GM21423 (cell line): ENCODE measurements around the gene BRD7.
A peak's percentile ranks its signal among the peaks of the same experiment; 100 is the strongest.

Experiments used
- ATAC-seq: cut with Tn5 transposase; IDR thresholded peaks from one replicate; pipeline ENCODE4 v1.9.1; 2021; ENCODE audit warnings: mild to moderate bottlenecking, moderate library complexity; ENCODE audit not compliant: unreplicated experiment

Gene BRD7

DNA sequence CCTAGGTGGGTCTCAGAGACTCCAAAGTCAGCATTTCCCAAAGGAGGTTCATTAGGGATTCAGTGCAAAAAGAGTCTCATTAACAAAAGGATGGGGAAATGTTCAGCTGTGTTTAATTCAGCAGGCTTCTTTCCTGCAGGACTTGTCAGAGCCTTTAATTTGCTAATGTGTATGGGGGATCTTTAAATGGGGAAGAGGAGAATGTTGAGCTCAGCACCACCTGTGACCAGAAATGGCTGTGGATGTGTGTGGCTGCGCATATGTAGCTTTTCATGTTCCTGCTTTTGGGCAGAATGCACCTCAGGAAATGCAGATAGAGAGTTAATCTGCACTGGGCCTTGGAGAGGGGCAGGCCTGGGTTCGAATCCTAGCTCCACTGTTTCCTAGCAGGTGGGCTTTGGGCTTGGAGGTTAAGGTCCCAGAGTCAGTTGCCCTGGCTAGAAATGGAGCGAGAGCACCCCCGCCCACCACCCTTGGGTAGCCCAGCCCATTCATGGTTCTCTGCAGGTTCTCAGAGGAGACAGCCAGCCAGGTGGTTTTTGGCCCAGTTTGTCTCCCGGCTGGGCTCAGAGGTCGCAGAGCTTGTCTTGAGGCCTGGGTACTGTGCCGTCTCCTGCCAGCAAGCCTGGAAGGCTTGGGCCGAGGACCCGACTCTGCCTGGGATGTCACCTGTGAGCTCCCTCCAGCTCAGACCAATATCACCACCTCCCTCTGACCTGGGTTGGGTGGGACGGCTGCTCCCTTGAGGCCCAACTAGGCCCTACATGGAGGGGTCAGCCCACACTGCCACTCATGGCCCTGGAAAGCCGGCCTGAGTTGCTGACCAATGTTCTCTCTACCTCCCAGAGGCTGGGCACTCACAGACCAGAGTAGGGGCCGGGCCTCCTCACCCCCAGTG lies 93.1 kb downstream of the BRD7 start:
- no peak for ATAC-seq

DNA sequence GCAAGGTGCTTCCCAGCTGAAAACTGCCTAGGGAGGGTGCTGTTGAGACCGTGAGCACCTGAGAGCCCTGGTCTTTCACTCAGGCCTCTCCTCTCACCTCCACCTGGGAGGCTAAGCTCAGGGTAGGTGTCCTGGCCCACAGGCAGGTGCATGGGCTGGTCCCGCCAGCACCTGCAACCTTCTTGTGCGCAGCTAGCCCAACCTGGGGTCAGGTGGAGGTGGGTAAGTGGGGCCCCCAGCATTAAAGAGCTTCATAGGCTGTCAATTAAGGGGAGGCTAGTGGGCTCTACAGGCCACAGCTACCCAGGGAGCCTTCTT lies 93.7 kb downstream of the BRD7 start:
- no peak for ATAC-seq

- peak; percentile 39 for ATAC-seq
Observed at GRCh38 chr16:50274326-50275097, 94.3 kb downstream of the BRD7 start.

GRCh38 chr16:50273888-50274325 lies 94.9 kb downstream of the BRD7 start:
- peak; percentile 62 for ATAC-seq

GRCh38 chr16:50273382-50273690 lies 95.5 kb downstream of the BRD7 start:
- ATAC-seq, result no peak

GRCh38 chr16:50272687-50273381 lies 96.0 kb downstream of the BRD7 start:
- no peak for ATAC-seq

GRCh38 chr16:50272111-50272571 lies 96.6 kb downstream of the BRD7 start:
- ATAC-seq, result no peak

DNA sequence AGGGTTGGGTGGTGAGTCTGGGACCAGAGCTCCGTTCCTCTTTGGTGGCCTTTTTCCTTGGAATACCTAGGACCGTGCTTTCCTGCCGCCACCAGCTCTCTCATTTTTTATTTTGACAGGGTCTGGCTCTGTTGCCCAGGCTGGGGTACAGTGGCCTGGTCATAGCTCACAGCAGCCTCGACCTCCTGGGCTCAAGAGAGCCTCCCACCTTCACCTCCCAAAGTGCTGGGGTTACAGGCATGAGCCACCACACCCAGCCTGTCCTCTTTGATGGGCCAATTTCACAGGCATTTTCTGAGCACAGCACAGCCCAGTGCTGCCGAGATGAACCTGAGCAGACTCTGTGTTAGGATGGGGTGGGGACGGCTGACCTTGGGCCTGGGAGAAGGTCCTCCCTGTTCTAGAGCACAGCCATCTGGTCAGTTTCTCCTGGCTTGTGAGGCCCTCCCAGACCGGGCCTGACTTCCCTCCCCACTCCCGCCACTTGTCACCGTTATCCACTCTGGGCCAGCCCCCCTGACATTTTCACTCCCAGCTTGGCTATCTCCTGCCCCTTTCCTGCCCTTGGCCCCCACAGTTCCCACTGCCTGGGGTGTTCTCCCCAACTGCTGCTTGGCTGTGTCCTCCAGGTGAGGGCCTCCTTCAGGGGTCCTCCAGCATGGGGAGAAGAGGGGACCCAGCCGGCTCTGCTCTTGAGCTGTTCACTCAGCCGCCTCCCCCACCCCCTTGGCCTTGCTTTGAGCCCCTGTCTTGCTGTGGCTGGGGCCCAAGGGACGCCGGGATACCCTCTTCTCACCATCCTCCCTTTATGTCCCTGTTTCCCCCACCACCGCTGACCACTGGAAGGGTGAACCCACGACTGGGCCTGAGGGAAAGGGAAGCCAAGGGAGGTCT lies 97.4 kb downstream of the BRD7 start:
- no peak for ATAC-seq

DNA sequence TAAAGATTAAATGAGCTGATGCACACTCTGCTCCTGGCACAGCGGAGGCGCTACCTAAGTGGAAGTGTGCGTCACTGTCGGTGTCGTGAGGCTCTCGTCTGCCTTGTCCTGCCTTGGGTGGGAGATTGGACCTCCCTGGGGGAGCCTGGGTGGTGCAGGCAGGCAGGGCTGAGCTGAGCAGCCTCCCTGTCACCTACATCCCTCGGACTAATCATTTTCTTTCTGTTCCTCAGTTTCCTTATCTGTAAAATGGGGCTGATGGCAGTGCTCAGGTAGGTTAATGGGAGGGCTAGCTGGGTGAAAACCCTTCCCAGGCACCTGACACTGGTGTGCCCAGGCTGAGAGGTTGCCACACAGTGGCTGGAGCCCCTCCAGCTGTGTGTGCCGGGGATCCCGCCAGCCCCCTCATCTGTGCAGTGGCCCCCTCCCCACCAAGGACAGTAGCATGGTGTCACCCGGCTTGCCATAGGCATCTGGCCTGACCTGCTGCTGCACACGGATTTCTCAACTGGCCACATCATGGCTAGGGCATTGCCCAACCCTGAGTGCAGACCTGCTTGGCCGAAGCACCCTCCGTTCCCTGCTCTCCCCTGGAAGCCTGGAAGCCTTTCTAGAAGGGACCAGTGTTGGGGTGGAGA lies 98.2 kb downstream of the BRD7 start:
- ATAC-seq, result no peak

DNA sequence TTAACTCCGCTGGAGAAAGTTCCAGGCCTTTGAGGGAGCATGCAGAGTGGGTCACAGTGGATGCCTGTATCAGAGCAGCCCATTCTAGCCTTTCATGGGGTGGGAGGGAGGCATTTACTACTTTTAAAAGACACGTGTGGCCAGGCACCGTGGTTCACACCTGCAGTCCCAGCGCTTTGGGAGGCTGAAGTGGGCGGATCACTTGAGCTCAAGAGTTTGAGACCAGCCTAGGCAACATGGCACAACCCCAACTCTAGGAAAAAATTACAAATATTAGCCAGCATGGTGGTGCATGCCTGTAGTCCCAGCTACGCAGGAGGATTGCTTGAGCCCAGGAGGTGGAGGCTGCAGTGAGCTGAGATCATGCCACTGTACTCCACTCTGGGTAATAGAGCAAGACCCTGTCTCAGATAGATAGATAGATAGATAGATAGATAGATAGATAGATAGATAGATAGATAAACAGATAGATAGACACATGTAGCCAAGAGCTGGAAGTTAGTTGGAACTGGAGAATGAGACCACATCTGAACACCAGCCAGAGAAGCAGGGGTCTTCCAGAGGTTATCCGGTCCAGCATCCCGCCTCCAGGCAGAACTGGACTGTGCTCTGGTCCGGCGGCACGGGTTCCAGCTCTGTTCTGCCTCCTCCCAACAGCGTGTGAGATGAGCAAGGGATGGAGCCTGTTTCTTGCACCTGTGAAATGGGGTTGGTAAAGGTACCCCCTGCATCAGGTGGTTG lies 98.8 kb downstream of the BRD7 start:
- no peak for ATAC-seq

DNA sequence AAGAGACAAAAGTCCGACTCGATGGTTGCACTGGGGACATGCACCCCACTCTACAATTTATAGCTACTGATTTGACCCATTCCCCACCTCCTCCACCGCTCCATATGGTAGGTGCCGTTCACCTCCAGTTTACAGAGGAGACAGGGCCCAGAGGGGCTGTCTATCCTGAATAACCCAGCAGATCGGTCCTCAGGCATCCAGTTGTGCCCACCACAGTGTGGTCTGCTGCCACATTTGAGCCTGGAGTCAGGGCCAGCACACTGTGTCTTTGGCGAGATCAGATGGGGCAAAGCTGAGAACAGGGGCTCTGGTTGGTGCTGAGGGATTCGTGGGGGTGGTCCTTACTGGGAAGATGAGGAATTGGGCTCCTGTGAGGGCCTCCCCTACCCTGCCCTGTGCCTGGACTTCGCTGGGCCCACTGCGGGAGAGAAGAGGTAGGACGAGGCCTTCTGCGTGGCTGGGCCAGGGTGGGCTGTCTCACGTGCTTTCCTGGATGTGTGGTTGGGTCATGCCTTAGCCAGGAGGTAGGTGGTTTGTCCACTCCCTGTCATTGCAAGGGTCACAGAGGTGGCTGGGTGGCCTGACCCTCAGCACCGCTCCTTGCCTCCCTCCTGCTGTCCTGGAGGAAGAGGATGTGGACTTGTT lies 99.6 kb downstream of the BRD7 start:
- no peak for ATAC-seq

GRCh38 chr16:50268352-50268751 lies 100.4 kb downstream of the BRD7 start:
- ATAC-seq, result no peak

GRCh38 chr16:50267651-50268050 lies 101.1 kb downstream of the BRD7 start:
- ATAC-seq, result no peak

DNA sequence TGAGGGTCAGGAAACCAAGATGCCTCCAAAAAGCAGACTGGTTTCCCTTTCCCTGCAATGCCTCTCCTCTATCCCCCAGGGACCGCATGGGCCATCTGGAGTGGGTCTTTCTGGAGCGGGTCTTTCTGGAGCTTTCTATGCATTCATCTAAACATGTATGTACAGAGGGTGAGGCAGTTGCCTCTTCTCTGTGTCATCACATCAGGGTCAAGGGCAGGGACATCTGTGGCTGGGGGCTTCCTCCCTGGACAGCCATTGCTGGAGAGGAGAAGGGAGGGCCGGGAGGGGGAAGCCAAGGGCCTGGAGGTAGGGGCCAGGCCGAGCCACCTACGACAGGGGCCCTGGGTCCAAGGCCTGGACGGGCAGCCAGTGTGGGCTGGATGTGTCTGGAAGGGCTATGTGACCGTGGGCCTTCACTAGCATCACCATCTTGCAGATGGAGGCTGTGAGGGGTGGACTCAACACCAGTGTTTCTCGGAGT lies 101.6 kb downstream of the BRD7 start:
- ATAC-seq, result no peak

- ATAC-seq, result peak; percentile 80
Observed at GRCh38 chr16:50266337-50267091, 102.3 kb downstream of the BRD7 start, which contains the start of gene ADCY7. TSS of gene ADCY7 (plus strand) at chr16:50266551. CDS start at chr16:50288180, 21,629 bp downstream.
